ENCODE results near the gene YKT6.

DNA sequence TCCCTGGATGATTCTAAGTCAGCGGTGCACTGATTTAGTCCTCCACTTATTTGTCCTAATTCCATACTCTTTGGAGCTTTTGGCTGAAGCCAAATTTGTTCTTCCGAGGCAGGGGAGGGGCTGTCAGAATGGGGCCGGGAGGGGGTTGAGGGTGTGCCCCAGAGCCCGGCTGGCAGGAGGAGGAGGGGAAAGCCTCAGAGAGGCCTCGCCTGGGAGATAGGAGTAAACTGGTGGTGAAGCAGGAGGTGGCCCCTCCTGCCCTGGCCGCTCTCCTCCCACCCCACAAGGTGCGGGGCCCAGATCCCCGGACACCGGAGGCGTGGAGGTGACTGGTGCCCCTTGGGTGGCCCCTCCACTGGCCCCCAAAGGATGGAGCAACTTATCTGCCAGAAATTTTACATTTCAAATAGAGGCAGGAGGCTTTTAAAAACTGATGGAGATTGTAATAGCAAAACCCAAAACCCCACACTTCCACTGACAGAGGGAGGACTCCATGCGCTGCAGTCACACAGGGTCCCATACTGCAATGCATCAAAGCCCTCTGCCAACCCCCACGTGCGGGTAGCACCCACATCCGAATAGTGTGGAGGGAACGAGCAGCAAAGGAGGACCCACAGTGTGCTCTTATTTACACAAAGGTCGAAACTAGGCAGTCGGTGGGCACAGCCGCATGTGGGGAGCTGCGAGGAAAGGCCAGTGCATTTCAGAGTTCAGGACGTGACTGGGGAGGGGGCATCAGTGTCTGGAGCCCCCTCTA, 62.7 kb downstream of the YKT6 start:
- no peak for TF ChIP-seq POLR2A (IDR thresholded peaks at IDR 0.05)
- TF ChIP-seq, protein P1, sequence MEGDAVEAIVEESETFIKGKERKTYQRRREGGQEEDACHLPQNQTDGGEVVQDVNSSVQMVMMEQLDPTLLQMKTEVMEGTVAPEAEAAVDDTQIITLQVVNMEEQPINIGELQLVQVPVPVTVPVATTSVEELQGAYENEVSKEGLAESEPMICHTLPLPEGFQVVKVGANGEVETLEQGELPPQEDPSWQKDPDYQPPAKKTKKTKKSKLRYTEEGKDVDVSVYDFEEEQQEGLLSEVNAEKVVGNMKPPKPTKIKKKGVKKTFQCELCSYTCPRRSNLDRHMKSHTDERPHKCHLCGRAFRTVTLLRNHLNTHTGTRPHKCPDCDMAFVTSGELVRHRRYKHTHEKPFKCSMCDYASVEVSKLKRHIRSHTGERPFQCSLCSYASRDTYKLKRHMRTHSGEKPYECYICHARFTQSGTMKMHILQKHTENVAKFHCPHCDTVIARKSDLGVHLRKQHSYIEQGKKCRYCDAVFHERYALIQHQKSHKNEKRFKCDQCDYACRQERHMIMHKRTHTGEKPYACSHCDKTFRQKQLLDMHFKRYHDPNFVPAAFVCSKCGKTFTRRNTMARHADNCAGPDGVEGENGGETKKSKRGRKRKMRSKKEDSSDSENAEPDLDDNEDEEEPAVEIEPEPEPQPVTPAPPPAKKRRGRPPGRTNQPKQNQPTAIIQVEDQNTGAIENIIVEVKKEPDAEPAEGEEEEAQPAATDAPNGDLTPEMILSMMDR (IDR thresholded peaks at IDR 0.05) = no peak
